Measurements from ENCODE around the gene MAP3K3. TPM values are rescaled to one million over a fixed set of nuclear protein-coding genes. Genes with fewer than 3 reads are reported as not detected.

MAP3K3 gene
- total RNA-seq (10 to 100 TPM; 26.9 to 42.6 TPM), polyA plus RNA-seq (ENCODE audit: insufficient read length in 2 of 2) (10 to 100 TPM; 21.9 to 33.1 TPM)
- long read RNA-seq, donor 1, partial matches to known transcripts: 0 of 4 reads
- long read RNA-seq, donor 1, other reads (novel, unspliced or antisense): 0 of 4 reads
- long read RNA-seq, donor 2: 0 reads
- long read RNA-seq, donor 3: 0 reads
- long read RNA-seq, donor 4, partial matches to known transcripts: 0 of 4 reads
- long read RNA-seq, donor 4, other reads (novel, unspliced or antisense): 0 of 4 reads

GRCh38 chr17:63621684-63622573 lies at the start of gene MAP3K3:
TSS of gene MAP3K3 (plus strand) at chr17:63622417. CDS start at chr17:63622760, 343 bp downstream.
- peak; percentile 92 to 100 (median 100) for DNase-seq (ENCODE audit: low read depth in 4 of 6, low spot score in 6 of 6)
- H3K36me3 ChIP-seq (ENCODE audit: control insufficient read depth, insufficient read depth, low read length): no peaks in the 10 kb centered on the region
- under 1% methylated on average over 73 of the region's 75 CpGs for WGBS (ENCODE audit: insufficient coverage)
- H3K27me3 ChIP-seq (ENCODE audit: control insufficient read depth, insufficient read depth, low read length): no peaks in the 10 kb centered on the region
- peaks cover 3% of the 10 kb centered on the region for H3K4me1 ChIP-seq (ENCODE audit: control insufficient read depth, insufficient read depth, low read length)
- H3K4me3 ChIP-seq (ENCODE audit: low read depth, low read length): peak within 1 kb of the TSS; percentile 83
- H3K27ac ChIP-seq (ENCODE audit: low read depth, low read length): peak within 1 kb of the TSS; percentile 91
- H3K9me3 ChIP-seq (ENCODE audit: control insufficient read depth, insufficient read depth, low read length): no peaks in the 10 kb centered on the region

GRCh38 chr17:63573634-63574033 lies 48.6 kb upstream of the MAP3K3 start:
- no peak overlapping the region for H3K27ac ChIP-seq (ENCODE audit: low read depth, low read length)
- WGBS (ENCODE audit: insufficient coverage): 91% methylated on average over 4 of the region's 5 CpGs

GRCh38 chr17:63578027-63578768 lies 44.0 kb upstream of the MAP3K3 start:
- H3K36me3 ChIP-seq (ENCODE audit: control insufficient read depth, insufficient read depth, low read length): peaks cover 20% of the 10 kb centered on the region
- DNase-seq (ENCODE audit: low read depth in 4 of 6, low spot score in 6 of 6): peak in 2 of 6 donors; percentile 9 to 34
- H3K4me3 ChIP-seq (ENCODE audit: low read depth, low read length): no peak overlapping the region
- H3K9me3 ChIP-seq (ENCODE audit: control insufficient read depth, insufficient read depth, low read length): no peaks in the 10 kb centered on the region
- WGBS (ENCODE audit: insufficient coverage): 52% methylated on average over 7 of the region's 7 CpGs
- H3K27me3 ChIP-seq (ENCODE audit: control insufficient read depth, insufficient read depth, low read length): no peaks in the 10 kb centered on the region
- peaks cover 4% of the 10 kb centered on the region for H3K4me1 ChIP-seq (ENCODE audit: control insufficient read depth, insufficient read depth, low read length)
- peak overlapping the region; percentile 50 for H3K27ac ChIP-seq (ENCODE audit: low read depth, low read length)

More at GRCh38 chr17:63573634-63574033, 48.6 kb upstream of the MAP3K3 start:
- no peaks in the 10 kb centered on the region for H3K27me3 ChIP-seq (ENCODE audit: control insufficient read depth, insufficient read depth, low read length)
- H3K36me3 ChIP-seq (ENCODE audit: control insufficient read depth, insufficient read depth, low read length): peaks cover 3% of the 10 kb centered on the region
- H3K9me3 ChIP-seq (ENCODE audit: control insufficient read depth, insufficient read depth, low read length): no peaks in the 10 kb centered on the region
- no peak overlapping the region for H3K4me3 ChIP-seq (ENCODE audit: low read depth, low read length)
- DNase-seq (ENCODE audit: low read depth in 4 of 6, low spot score in 6 of 6): no peak
- H3K4me1 ChIP-seq (ENCODE audit: control insufficient read depth, insufficient read depth, low read length): peaks cover under 1% of the 10 kb centered on the region

- H3K27me3 ChIP-seq (ENCODE audit: control insufficient read depth, insufficient read depth, low read length): no peaks in the 10 kb centered on the region
- peaks cover 26% of the 10 kb centered on the region for H3K36me3 ChIP-seq (ENCODE audit: control insufficient read depth, insufficient read depth, low read length)
- H3K4me3 ChIP-seq (ENCODE audit: low read depth, low read length): no peak overlapping the region
- no peaks in the 10 kb centered on the region for H3K9me3 ChIP-seq (ENCODE audit: control insufficient read depth, insufficient read depth, low read length)
- H3K27ac ChIP-seq (ENCODE audit: low read depth, low read length): no peak overlapping the region
- DNase-seq (ENCODE audit: low read depth in 4 of 6, low spot score in 6 of 6): no peak
- 75% methylated on average over 3 of the region's 5 CpGs for WGBS (ENCODE audit: insufficient coverage)
- peaks cover 4% of the 10 kb centered on the region for H3K4me1 ChIP-seq (ENCODE audit: control insufficient read depth, insufficient read depth, low read length)
Measured at GRCh38 chr17:63578769-63579111, 43.5 kb upstream of the MAP3K3 start.

GRCh38 chr17:63579633-63580032 lies 42.6 kb upstream of the MAP3K3 start:
- Histone ChIP-seq H3K4me3 (ENCODE audit: low read depth, low read length) (no peak overlapping the region), H3K9me3 (ENCODE audit: control insufficient read depth, insufficient read depth, low read length) (no peaks in the 10 kb centered on the region), H3K4me1 (ENCODE audit: control insufficient read depth, insufficient read depth, low read length) (peaks cover 4% of the 10 kb centered on the region), H3K27me3 (ENCODE audit: control insufficient read depth, insufficient read depth, low read length) (no peaks in the 10 kb centered on the region), H3K27ac (ENCODE audit: low read depth, low read length) (no peak overlapping the region), H3K36me3 (ENCODE audit: control insufficient read depth, insufficient read depth, low read length) (peaks cover 34% of the 10 kb centered on the region)
- no peak for DNase-seq (ENCODE audit: low read depth in 4 of 6, low spot score in 6 of 6)
- 54% methylated on average over 9 of the region's 11 CpGs for WGBS (ENCODE audit: insufficient coverage)

GRCh38 chr17:63587770-63588169 lies 34.4 kb upstream of the MAP3K3 start:
- DNase-seq (ENCODE audit: low read depth in 4 of 6, low spot score in 6 of 6): no peak
- Histone ChIP-seq H3K9me3 (ENCODE audit: control insufficient read depth, insufficient read depth, low read length) (no peaks in the 10 kb centered on the region), H3K27me3 (ENCODE audit: control insufficient read depth, insufficient read depth, low read length) (no peaks in the 10 kb centered on the region), H3K4me3 (ENCODE audit: low read depth, low read length) (no peak overlapping the region), H3K4me1 (ENCODE audit: control insufficient read depth, insufficient read depth, low read length) (no peaks in the 10 kb centered on the region), H3K36me3 (ENCODE audit: control insufficient read depth, insufficient read depth, low read length) (peaks cover 74% of the 10 kb centered on the region), H3K27ac (ENCODE audit: low read depth, low read length) (no peak overlapping the region)
- no CpG with 5 or more reads among the region's 5 CpGs for WGBS (ENCODE audit: insufficient coverage)

GRCh38 chr17:63588797-63589196 lies 33.4 kb upstream of the MAP3K3 start:
- Histone ChIP-seq H3K27me3 (ENCODE audit: control insufficient read depth, insufficient read depth, low read length) (no peaks in the 10 kb centered on the region), H3K9me3 (ENCODE audit: control insufficient read depth, insufficient read depth, low read length) (no peaks in the 10 kb centered on the region), H3K36me3 (ENCODE audit: control insufficient read depth, insufficient read depth, low read length) (peaks cover 71% of the 10 kb centered on the region), H3K27ac (ENCODE audit: low read depth, low read length) (no peak overlapping the region), H3K4me3 (ENCODE audit: low read depth, low read length) (no peak overlapping the region), H3K4me1 (ENCODE audit: control insufficient read depth, insufficient read depth, low read length) (no peaks in the 10 kb centered on the region)
- 82% methylated on average over 8 of the region's 11 CpGs for WGBS (ENCODE audit: insufficient coverage)
- no peak for DNase-seq (ENCODE audit: low read depth in 4 of 6, low spot score in 6 of 6)

- peaks cover 68% of the 10 kb centered on the region for H3K36me3 ChIP-seq (ENCODE audit: control insufficient read depth, insufficient read depth, low read length)
- WGBS (ENCODE audit: insufficient coverage): 100% methylated on average over 1 of the region's 1 CpG
- no peak overlapping the region for H3K4me3 ChIP-seq (ENCODE audit: low read depth, low read length)
Measured at GRCh38 chr17:63589646-63590045, 32.6 kb upstream of the MAP3K3 start.

GRCh38 chr17:63592797-63593196 lies 29.4 kb upstream of the MAP3K3 start:
- no CpG with 5 or more reads among the region's 3 CpGs for WGBS (ENCODE audit: insufficient coverage)

More at GRCh38 chr17:63589646-63590045, 32.6 kb upstream of the MAP3K3 start:
- DNase-seq (ENCODE audit: low read depth in 4 of 6, low spot score in 6 of 6): no peak
- H3K27ac ChIP-seq (ENCODE audit: low read depth, low read length): no peak overlapping the region
- H3K27me3 ChIP-seq (ENCODE audit: control insufficient read depth, insufficient read depth, low read length): no peaks in the 10 kb centered on the region
- H3K9me3 ChIP-seq (ENCODE audit: control insufficient read depth, insufficient read depth, low read length): no peaks in the 10 kb centered on the region
- no peaks in the 10 kb centered on the region for H3K4me1 ChIP-seq (ENCODE audit: control insufficient read depth, insufficient read depth, low read length)

More at GRCh38 chr17:63592797-63593196, 29.4 kb upstream of the MAP3K3 start:
- DNase-seq (ENCODE audit: low read depth in 4 of 6, low spot score in 6 of 6): no peak
- Histone ChIP-seq H3K9me3 (ENCODE audit: control insufficient read depth, insufficient read depth, low read length) (no peaks in the 10 kb centered on the region), H3K4me1 (ENCODE audit: control insufficient read depth, insufficient read depth, low read length) (no peaks in the 10 kb centered on the region), H3K4me3 (ENCODE audit: low read depth, low read length) (no peak overlapping the region), H3K36me3 (ENCODE audit: control insufficient read depth, insufficient read depth, low read length) (peaks cover 49% of the 10 kb centered on the region), H3K27me3 (ENCODE audit: control insufficient read depth, insufficient read depth, low read length) (no peaks in the 10 kb centered on the region), H3K27ac (ENCODE audit: low read depth, low read length) (no peak overlapping the region)

Measured in spinal cord (tissue), 10 donors.